SU-DHL-6 (cell line): ENCODE measurements around the gene KRTAP5-5.

Experiments used
- H2AFZ ChIP-seq: fragments of 200-600 bp; sonication (generic); 2 replicates; pipeline ENCODE4 v1.6.1; 2014; ENCODE audit warnings: low read depth, mild to moderate bottlenecking, moderate library complexity, mixed read lengths, antibody characterized with exemption, low read length; ENCODE audit not compliant: severe bottlenecking
- H3F3A ChIP-seq: fragments of 200-600 bp; shearing (Covaris generic); 2 replicates; pipeline ENCODE4 v1.6.0; 2016; ENCODE audit warnings: antibody characterized with exemption, mild to moderate bottlenecking; ENCODE audit not compliant: insufficient read depth
- H3K27ac ChIP-seq: fragments of 200-600 bp; sonication (generic); 2 replicates; pipeline ENCODE4 v1.5.1; 2016; ENCODE audit warnings: low read depth, mild to moderate bottlenecking, low read length, moderate library complexity, mixed read lengths
- H3K27me3 ChIP-seq: fragments of 200-600 bp; sonication (generic), shearing (Covaris generic); 2 replicates; pipeline ENCODE4 v1.6.0; 2014; ENCODE audit warnings: mild to moderate bottlenecking, low read length
- H3K36me3 ChIP-seq: fragments of 200-600 bp; sonication (generic); 2 replicates; pipeline ENCODE4 v1.6.1; 2014; ENCODE audit warnings: mild to moderate bottlenecking, low read length, mixed read lengths
- H3K4me2 ChIP-seq: fragments of 300-600, 200-600 bp; shearing (Covaris generic), sonication (generic); 2 replicates; pipeline ENCODE4 v1.6.0; 2014; ENCODE audit warnings: low read length, low read depth, mild to moderate bottlenecking; ENCODE audit not compliant: poor library complexity, severe bottlenecking
- H3K4me3 ChIP-seq: fragments of 200-600 bp; sonication (generic); 2 replicates; pipeline ENCODE4 v1.5.1; 2014; ENCODE audit warnings: antibody characterized with exemption, low read length, mild to moderate bottlenecking, mixed read lengths; ENCODE audit not compliant: insufficient read depth, poor library complexity, severe bottlenecking
- H3K79me2 ChIP-seq: fragments of 200-600 bp; sonication (generic); 2 replicates; pipeline ENCODE4 v1.6.1; 2014; ENCODE audit warnings: mild to moderate bottlenecking, low read length, moderate library complexity; ENCODE audit not compliant: insufficient read depth
- H3K9ac ChIP-seq: fragments of 200-600 bp; sonication (generic); 2 replicates; pipeline ENCODE4 v1.7.0; 2014; ENCODE audit warnings: mild to moderate bottlenecking, low read length
- H3K9me2 ChIP-seq: fragments of 200-600 bp; sonication (generic); replicated peaks from 2 replicates; pipeline ENCODE4 v1.6.1; 2014; ENCODE audit warnings: low read length; ENCODE audit not compliant: insufficient read depth
- H3K9me3 ChIP-seq: fragments of 200-600 bp; sonication (generic); 2 replicates; pipeline ENCODE4 v1.6.1; 2014; ENCODE audit warnings: low read length, mixed read lengths; ENCODE audit not compliant: insufficient read depth
- H4K20me1 ChIP-seq: fragments of 200-600 bp; sonication (generic); 2 replicates; pipeline ENCODE4 v1.6.1; 2014; ENCODE audit warnings: low read depth, mild to moderate bottlenecking, antibody characterized with exemption, low read length, moderate library complexity, mixed read lengths
- CTCF ChIP-seq: fragments of 200-600 bp; sonication (generic); IDR thresholded peaks from one replicate; pipeline ENCODE4 v1.5.1; 2017; ENCODE audit warnings: antibody characterized with exemption, mild to moderate bottlenecking, low read length, moderate library complexity; ENCODE audit not compliant: insufficient read depth, poor library complexity, severe bottlenecking
- EZH2phosphoT487 ChIP-seq: fragments of 200-600 bp; sonication (generic), shearing (Covaris generic); conservative IDR thresholded peaks from 2 replicates; pipeline ENCODE4 v1.6.1; 2018; ENCODE audit warnings: mild to moderate bottlenecking, antibody characterized with exemption, low read length, moderate library complexity, mixed read lengths

KRTAP5-5 gene

GRCh38 chr11:1628506-1629325, 859 bp upstream of the KRTAP5-5 start:
- no peaks in the 10 kb centered on the region for H4K20me1 ChIP-seq
- no peak overlapping the region for H3K4me2 ChIP-seq
- H3K9ac ChIP-seq: no peak overlapping the region
- TF ChIP-seq CTCF: peak; percentile 98
- TF ChIP-seq EZH2phosphoT487: no peak
- H2AFZ ChIP-seq: no peak overlapping the region
- H3K4me3 ChIP-seq: no peak overlapping the region
- no peaks in the 10 kb centered on the region for H3K36me3 ChIP-seq
- H3K27ac ChIP-seq: no peak overlapping the region
- H3K79me2 ChIP-seq: no peaks in the 10 kb centered on the region
- H3K9me3 ChIP-seq: no peaks in the 10 kb centered on the region
- no peaks in the 10 kb centered on the region for H3K9me2 ChIP-seq
- H3K27me3 ChIP-seq: no peaks in the 10 kb centered on the region
- H3F3A ChIP-seq: no peaks in the 10 kb centered on the region

- H3K9ac ChIP-seq: no peak overlapping the region
- no peak overlapping the region for H3K4me2 ChIP-seq
- H3K27me3 ChIP-seq: no peaks in the 10 kb centered on the region
- H2AFZ ChIP-seq: no peak overlapping the region
- TF ChIP-seq EZH2phosphoT487 (no peak), CTCF (no peak)
- H3F3A ChIP-seq: no peaks in the 10 kb centered on the region
- no peaks in the 10 kb centered on the region for H3K9me3 ChIP-seq
- no peak overlapping the region for H3K4me3 ChIP-seq
- H3K9me2 ChIP-seq: no peaks in the 10 kb centered on the region
- no peaks in the 10 kb centered on the region for H3K36me3 ChIP-seq
- no peaks in the 10 kb centered on the region for H3K79me2 ChIP-seq
- H4K20me1 ChIP-seq: no peaks in the 10 kb centered on the region
- no peak overlapping the region for H3K27ac ChIP-seq
These were observed 696 bp downstream of the KRTAP5-5 start for GRCh38 chr11:1630271-1630670.

GRCh38 chr11:1631066-1631568, 1.5 kb downstream of the KRTAP5-5 start:
- Histone ChIP-seq H3F3A (no peaks in the 10 kb centered on the region), H4K20me1 (no peaks in the 10 kb centered on the region), H3K27ac (no peak overlapping the region), H3K9me2 (no peaks in the 10 kb centered on the region), H2AFZ (no peak overlapping the region), H3K27me3 (no peaks in the 10 kb centered on the region), H3K9ac (no peak overlapping the region), H3K9me3 (no peaks in the 10 kb centered on the region), H3K4me2 (no peak overlapping the region), H3K79me2 (no peaks in the 10 kb centered on the region), H3K4me3 (no peak overlapping the region), H3K36me3 (no peaks in the 10 kb centered on the region)
- TF ChIP-seq CTCF: no peak
- no peak for TF ChIP-seq EZH2phosphoT487
